Measurements from ENCODE around the gene THSD8.

THSD8 gene

DNA sequence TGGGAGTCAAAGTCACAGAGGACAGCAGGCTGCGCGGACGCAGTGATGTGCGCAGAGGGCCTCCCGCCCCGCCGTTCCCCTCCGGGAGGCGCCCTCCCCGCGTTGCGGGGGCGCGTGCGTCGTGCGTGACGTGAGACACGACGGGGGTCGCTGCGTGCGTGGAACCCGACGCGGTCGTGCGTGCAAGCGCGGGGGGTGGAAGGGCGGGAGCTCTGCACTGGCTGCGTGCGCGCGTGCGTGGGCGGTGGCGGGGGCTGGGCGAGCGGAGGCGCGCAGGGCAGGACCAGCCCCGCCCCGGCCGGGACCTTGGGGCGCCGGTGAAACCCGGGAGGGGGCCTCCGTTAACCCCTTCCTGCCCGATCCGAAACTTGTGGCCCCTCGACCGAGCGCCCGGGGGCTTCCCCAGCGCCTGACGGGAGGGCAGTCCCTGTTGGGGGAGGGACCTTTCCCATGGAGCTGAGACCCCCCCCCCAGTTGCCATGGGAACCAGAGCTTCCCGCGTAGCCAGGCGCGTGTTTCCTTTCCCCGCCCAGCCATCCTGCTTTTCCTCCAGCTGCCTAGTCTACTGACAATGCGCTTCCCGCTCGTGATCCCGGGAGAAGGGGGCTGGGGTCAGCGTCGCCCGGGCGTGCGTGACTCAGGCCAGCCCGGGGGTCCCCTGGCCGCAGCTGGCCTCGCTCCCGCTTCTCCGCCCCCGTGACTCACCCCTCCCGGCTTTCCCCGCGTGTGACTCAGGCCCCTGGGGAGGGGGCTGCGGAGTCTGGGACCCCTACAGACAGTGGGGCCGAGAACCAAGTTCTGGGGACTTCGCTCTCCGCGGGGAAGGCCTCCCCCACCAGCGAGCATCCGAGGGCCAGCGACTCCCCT lies 19.2 kb upstream of the THSD8 start (continued):
- no peak for TF ChIP-seq HOXC10 (CRISPR knock-in tag; IDR thresholded peaks at IDR 0.05)
- TF ChIP-seq ZNF16 (tag by site-specific recombination; IDR thresholded peaks at IDR 0.05; ENCODE audit: low read depth) = no peak
- no peak for TF ChIP-seq ZNF549 (tag by site-specific recombination; IDR thresholded peaks at IDR 0.05)
- TF ChIP-seq HOXA7 (CRISPR knock-in tag; IDR thresholded peaks at IDR 0.05; ENCODE audit: borderline replicate concordance) = no peak
- TF ChIP-seq ZNF433 (tag by site-specific recombination; IDR thresholded peaks at IDR 0.05; ENCODE audit: low read depth) = no peak
- no peak for TF ChIP-seq ZNF585B (tag by site-specific recombination; IDR thresholded peaks at IDR 0.05)
- no peak for TF ChIP-seq ZNF654 (tag by site-specific recombination; IDR thresholded peaks at IDR 0.05; ENCODE audit: low read depth)
- TF ChIP-seq, protein P1, sequence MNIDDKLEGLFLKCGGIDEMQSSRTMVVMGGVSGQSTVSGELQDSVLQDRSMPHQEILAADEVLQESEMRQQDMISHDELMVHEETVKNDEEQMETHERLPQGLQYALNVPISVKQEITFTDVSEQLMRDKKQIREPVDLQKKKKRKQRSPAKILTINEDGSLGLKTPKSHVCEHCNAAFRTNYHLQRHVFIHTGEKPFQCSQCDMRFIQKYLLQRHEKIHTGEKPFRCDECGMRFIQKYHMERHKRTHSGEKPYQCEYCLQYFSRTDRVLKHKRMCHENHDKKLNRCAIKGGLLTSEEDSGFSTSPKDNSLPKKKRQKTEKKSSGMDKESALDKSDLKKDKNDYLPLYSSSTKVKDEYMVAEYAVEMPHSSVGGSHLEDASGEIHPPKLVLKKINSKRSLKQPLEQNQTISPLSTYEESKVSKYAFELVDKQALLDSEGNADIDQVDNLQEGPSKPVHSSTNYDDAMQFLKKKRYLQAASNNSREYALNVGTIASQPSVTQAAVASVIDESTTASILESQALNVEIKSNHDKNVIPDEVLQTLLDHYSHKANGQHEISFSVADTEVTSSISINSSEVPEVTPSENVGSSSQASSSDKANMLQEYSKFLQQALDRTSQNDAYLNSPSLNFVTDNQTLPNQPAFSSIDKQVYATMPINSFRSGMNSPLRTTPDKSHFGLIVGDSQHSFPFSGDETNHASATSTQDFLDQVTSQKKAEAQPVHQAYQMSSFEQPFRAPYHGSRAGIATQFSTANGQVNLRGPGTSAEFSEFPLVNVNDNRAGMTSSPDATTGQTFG (tag by site-specific recombination; IDR thresholded peaks at IDR 0.05; ENCODE audit: borderline replicate concordance) = no peak
- TF ChIP-seq ZNF623 (tag by site-specific recombination; IDR thresholded peaks at IDR 0.05) = no peak
- TF ChIP-seq, protein P2, sequence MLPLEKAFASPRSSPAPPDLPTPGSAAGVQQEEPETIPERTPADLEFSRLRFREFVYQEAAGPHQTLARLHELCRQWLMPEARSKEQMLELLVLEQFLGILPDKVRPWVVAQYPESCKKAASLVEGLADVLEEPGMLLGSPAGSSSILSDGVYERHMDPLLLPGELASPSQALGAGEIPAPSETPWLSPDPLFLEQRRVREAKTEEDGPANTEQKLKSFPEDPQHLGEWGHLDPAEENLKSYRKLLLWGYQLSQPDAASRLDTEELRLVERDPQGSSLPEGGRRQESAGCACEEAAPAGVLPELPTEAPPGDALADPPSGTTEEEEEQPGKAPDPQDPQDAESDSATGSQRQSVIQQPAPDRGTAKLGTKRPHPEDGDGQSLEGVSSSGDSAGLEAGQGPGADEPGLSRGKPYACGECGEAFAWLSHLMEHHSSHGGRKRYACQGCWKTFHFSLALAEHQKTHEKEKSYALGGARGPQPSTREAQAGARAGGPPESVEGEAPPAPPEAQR (tag by site-specific recombination; IDR thresholded peaks at IDR 0.05) = no peak
- TF ChIP-seq RBAK (tag by site-specific recombination; IDR thresholded peaks at IDR 0.05) = no peak
- TF ChIP-seq, protein P3, sequence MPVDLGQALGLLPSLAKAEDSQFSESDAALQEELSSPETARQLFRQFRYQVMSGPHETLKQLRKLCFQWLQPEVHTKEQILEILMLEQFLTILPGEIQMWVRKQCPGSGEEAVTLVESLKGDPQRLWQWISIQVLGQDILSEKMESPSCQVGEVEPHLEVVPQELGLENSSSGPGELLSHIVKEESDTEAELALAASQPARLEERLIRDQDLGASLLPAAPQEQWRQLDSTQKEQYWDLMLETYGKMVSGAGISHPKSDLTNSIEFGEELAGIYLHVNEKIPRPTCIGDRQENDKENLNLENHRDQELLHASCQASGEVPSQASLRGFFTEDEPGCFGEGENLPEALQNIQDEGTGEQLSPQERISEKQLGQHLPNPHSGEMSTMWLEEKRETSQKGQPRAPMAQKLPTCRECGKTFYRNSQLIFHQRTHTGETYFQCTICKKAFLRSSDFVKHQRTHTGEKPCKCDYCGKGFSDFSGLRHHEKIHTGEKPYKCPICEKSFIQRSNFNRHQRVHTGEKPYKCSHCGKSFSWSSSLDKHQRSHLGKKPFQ (tag by site-specific recombination; IDR thresholded peaks at IDR 0.05) = no peak
- no peak for TF ChIP-seq MYNN (tag by site-specific recombination; IDR thresholded peaks at IDR 0.05; ENCODE audit: borderline replicate concordance)
- TF ChIP-seq, protein P4, sequence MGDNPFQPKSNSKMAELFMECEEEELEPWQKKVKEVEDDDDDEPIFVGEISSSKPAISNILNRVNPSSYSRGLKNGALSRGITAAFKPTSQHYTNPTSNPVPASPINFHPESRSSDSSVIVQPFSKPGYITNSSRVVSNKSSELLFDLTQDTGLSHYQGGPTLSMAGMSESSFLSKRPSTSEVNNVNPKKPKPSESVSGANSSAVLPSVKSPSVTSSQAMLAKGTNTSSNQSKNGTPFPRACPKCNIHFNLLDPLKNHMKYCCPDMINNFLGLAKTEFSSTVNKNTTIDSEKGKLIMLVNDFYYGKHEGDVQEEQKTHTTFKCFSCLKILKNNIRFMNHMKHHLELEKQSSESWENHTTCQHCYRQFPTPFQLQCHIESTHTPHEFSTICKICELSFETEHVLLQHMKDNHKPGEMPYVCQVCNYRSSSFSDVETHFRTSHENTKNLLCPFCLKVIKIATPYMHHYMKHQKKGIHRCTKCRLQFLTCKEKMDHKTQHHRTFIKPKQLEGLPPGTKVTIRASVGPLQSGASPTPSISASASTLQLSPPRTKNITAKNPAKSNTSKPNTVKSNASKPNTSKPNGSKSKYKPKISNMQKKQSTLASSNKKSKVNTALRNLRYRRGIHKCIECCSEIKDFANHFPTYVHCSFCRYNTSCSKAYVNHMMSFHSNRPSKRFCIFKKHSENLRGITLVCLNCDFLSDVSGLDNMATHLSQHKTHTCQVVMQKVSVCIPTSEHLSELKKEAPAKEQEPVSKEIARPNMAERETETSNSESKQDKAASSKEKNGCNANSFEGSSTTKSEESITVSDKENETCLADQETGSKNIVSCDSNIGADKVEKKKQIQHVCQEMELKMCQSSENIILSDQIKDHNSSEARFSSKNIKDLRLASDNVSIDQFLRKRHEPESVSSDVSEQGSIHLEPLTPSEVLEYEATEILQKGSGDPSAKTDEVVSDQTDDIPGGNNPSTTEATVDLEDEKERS (tag by site-specific recombination; IDR thresholded peaks at IDR 0.05) = no peak
- peak; percentile 79; the same call in 1 of the 2 replicates for TF ChIP-seq ZNF2 (tag by site-specific recombination; IDR thresholded peaks at IDR 0.05)
- TF ChIP-seq KLF16 (tag by site-specific recombination; IDR thresholded peaks at IDR 0.05) = peak; percentile 66
- TF ChIP-seq, protein P5, sequence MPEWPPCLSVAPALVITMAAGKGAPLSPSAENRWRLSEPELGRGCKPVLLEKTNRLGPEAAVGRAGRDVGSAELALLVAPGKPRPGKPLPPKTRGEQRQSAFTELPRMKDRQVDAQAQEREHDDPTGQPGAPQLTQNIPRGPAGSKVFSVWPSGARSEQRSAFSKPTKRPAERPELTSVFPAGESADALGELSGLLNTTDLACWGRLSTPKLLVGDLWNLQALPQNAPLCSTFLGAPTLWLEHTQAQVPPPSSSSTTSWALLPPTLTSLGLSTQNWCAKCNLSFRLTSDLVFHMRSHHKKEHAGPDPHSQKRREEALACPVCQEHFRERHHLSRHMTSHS (tag by site-specific recombination; IDR thresholded peaks at IDR 0.05) = no peak
- no peak for TF ChIP-seq ZNF544 (tag by site-specific recombination; IDR thresholded peaks at IDR 0.05)
- no peak for TF ChIP-seq ZNF10 (tag by site-specific recombination; IDR thresholded peaks at IDR 0.05)
- no peak for TF ChIP-seq ZNF768 (tag by site-specific recombination; IDR thresholded peaks at IDR 0.05)
- 0 out of 2 replicates have a peak, but pooled peaks have one; percentile 33 for TF ChIP-seq ZNF366 (tag by site-specific recombination; conservative IDR thresholded peaks at IDR 0.05)
- TF ChIP-seq ZNF555 (tag by site-specific recombination; conservative IDR thresholded peaks at IDR 0.05) = no peak
- TF ChIP-seq, protein P6, sequence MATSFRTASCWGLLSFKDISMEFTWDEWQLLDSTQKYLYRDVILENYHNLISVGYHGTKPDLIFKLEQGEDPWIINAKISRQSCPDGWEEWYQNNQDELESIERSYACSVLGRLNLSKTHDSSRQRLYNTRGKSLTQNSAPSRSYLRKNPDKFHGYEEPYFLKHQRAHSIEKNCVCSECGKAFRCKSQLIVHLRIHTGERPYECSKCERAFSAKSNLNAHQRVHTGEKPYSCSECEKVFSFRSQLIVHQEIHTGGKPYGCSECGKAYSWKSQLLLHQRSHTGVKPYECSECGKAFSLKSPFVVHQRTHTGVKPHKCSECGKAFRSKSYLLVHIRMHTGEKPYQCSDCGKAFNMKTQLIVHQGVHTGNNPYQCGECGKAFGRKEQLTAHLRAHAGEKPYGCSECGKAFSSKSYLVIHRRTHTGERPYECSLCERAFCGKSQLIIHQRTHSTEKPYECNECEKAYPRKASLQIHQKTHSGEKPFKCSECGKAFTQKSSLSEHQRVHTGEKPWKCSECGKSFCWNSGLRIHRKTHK (tag by site-specific recombination; IDR thresholded peaks at IDR 0.05) = no peak
- TF ChIP-seq SETDB1 (IDR thresholded peaks at IDR 0.05; ENCODE audit: insufficient read length, low read length) = no peak
- TF ChIP-seq, protein P7, sequence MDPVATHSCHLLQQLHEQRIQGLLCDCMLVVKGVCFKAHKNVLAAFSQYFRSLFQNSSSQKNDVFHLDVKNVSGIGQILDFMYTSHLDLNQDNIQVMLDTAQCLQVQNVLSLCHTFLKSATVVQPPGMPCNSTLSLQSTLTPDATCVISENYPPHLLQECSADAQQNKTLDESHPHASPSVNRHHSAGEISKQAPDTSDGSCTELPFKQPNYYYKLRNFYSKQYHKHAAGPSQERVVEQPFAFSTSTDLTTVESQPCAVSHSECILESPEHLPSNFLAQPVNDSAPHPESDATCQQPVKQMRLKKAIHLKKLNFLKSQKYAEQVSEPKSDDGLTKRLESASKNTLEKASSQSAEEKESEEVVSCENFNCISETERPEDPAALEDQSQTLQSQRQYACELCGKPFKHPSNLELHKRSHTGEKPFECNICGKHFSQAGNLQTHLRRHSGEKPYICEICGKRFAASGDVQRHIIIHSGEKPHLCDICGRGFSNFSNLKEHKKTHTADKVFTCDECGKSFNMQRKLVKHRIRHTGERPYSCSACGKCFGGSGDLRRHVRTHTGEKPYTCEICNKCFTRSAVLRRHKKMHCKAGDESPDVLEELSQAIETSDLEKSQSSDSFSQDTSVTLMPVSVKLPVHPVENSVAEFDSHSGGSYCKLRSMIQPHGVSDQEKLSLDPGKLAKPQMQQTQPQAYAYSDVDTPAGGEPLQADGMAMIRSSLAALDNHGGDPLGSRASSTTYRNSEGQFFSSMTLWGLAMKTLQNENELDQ (tag by site-specific recombination; IDR thresholded peaks at IDR 0.05; ENCODE audit: low read depth) = no peak
